GM10266 (cell line): ENCODE data around the gene OR2V2.

Experiments
- DNase-seq: peaks from one replicate; pipeline ENCODE4 v3.0.0; 2012; ENCODE audit errors: extremely low spot score
- CTCF ChIP-seq: IDR thresholded peaks from 2 replicates; pipeline ENCODE4 v1.5.1; 2012; ENCODE audit warnings: mild to moderate bottlenecking, low read depth; ENCODE audit not compliant: control insufficient read depth, insufficient read depth; ENCODE audit errors: missing control alignments

The OR2V2 gene

DNA sequence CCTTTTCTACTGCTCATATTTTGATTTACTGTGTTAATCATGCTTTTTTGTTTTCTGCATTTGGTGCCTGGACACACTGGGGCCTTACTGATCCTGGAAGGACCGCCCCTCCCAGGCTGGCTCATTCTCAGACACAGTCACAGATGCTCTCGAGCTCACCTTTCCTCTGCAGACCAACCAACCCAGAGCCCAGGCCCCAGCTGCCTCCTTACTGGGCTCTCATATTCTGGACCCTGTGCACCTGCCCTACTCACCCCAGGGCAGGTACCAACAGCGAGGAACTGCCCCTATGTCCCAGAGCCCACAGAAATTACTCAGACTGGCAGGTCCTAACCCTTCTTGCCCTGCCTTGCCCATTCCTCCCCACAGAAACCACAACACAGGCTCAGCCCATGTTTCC is 6.6 kb upstream of the OR2V2 start:
- no peak for DNase-seq
- TF ChIP-seq CTCF, result no peak

DNA sequence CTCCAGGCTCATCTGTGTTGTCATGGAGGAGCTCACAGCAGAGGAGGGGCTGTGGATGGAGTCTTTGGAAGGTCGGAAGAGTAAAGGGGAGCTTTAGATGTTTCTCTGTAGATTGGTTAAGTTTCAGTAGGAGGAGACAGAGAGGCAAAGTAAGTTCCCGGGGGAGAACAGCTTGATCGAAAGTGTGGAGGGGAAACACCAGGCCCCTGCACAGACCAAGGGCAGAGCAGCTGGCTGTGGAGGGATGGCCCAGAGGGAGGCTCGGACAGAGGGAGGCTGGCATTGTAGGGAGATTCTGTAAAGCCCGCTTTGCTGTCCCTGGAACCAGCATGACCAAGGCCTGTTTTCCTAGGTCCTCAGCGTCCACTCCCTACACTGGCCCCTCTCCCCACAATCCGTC is 5.3 kb upstream of the OR2V2 start:
- DNase-seq, result no peak
- no peak for TF ChIP-seq CTCF

DNA sequence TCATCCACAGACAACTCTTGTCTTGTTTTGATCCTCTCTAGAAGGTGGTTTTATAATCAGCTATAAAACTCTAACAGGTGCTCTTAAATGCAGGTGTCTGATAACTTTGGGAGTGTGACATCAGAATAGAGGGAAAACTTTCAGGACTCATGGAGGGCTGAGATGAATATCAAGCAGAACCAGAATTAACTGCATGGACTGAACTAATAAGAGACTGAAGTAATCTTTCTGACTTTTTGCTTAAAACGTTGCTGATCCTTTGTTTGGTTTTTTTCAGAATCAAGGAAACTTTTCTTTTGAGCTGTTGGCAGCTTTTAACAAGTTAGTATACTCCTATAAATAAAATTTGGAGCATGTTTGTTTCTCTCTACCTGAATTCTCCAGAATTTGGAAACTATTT is 2.3 kb upstream of the OR2V2 start:
- no peak for TF ChIP-seq CTCF

DNA sequence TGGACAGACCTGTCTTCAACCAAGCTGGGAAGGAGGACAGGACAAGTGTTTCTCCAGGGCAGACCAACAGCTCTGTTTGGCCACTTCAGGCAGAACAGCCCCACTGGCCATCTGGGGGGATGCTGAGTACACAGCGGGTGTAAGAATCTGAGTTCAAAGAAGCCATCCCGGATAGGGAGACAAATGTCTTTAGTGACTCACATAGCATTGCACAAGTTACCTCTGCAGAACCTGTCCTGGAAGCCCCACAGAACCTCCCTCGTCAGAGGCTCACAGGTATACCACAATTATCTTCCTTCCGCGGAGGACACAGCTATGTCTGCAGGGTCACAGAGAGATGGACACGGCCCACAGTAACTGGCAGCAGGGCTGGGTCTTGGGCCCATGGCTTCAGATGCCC is 2.0 kb downstream of the OR2V2 start:
- TF ChIP-seq CTCF, result no peak
- DNase-seq, result no peak

More for the DNA sequence above, 2.3 kb upstream of the OR2V2 start:
- no peak for DNase-seq

DNA sequence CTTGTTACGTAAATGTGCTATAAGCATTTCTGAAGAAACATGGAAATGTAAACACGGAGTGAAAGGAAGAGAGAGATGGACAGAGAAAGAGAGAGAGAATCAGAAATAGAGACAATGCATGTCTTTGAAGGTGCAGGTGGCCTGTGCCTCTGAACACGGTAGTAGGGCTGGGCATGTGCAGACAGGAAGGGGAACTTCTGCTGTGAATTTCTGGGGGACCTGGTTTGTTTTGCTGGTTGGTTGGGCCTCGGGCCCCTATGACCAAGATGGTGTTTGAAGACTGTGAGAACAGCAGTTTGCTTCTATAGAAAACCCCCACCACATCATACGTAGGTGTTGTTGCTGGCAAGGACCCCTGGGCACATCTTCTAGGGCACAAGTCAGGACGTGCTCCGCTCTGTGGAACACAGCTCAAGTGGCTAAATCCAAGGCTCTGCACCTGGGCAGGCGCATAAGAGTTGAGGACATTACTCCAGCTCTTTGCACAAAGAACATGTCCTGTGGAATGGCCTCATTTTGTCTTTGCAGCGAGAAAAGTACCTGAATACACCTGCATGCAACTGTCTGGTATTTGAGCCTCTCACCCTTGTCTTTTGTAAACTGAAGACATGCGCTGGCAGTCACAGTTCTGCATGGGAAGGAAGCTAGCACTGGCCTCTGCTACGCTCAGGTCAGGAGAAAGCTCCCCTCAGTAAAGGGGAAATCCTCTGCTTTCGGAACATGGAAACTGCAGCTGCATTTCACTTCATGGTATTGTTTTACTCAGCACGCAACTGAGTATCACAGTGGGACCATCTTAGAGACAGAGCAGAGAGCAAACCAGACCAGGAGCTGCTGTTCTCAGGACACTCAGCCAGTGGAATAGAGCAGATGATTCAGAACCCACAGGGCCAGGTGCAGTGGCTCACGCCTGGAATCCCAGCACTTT is 2.7 kb downstream of the OR2V2 start:
- no peak for DNase-seq
- TF ChIP-seq CTCF, result no peak

DNA sequence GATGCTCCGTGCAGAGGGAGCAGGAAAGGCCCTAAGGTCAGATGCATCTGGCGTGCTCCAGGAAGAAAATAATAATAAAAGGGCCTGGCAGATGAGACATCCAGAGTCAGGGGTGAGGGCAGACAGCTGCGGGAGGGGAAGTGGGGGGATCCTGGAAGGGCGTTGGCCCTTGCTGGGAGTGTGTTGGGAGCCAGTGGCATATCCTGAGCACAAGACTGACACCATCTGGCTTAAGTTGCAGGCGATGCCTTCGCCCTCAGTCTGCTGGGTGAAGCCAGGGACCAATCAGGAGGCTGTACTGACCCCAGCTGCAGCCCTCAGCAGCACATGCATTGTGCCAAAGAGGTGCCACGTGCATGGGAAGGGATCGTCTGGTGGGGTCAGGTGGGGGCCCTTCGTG is 3.8 kb downstream of the OR2V2 start:
- TF ChIP-seq CTCF, result no peak
- no peak for DNase-seq

- no peak for DNase-seq
- TF ChIP-seq CTCF, result no peak
These were observed 5.0 kb downstream of the OR2V2 start for GRCh38 chr5:181152406-181152805.
